H9 (cell line): ENCODE measurements around the gene C1QA. TPM values are rescaled to one million over a fixed set of nuclear protein-coding genes. Genes with fewer than 3 reads are reported as not detected.

Source experiments
- DNase-seq: peaks from one replicate; pipeline ENCODE4 v3.0.0-alpha.2; 2017
- H2AFZ ChIP-seq: one replicate; pipeline ENCODE4 v1.6.1; 2013; ENCODE audit warnings: mild to moderate bottlenecking, low read length, control low read depth, moderate library complexity
- H2AK5ac ChIP-seq: 2 replicates; pipeline ENCODE4 v1.6.1; 2013; ENCODE audit warnings: low read length, control low read depth, mixed read lengths; ENCODE audit not compliant: insufficient read length
- H2BK120ac ChIP-seq: one replicate; pipeline ENCODE4 v1.6.1; 2013; ENCODE audit warnings: low read depth, mild to moderate bottlenecking, low read length, control low read depth, inconsistent platforms; ENCODE audit not compliant: poor library complexity, severe bottlenecking
- H2BK12ac ChIP-seq: 2 replicates; pipeline ENCODE4 v1.6.1; 2013; ENCODE audit warnings: low read length, control low read depth, mixed read lengths, low read depth; ENCODE audit not compliant: insufficient read length
- H2BK15ac ChIP-seq: 2 replicates; pipeline ENCODE4 v1.6.1; 2013; ENCODE audit warnings: low read depth, low read length, control low read depth
- H2BK20ac ChIP-seq: one replicate; pipeline ENCODE4 v1.6.1; 2013; ENCODE audit warnings: low read depth, mild to moderate bottlenecking, low read length, control low read depth, inconsistent platforms; ENCODE audit not compliant: poor library complexity, severe bottlenecking
- H2BK5ac ChIP-seq: 2 replicates; pipeline ENCODE4 v1.6.1; 2013; ENCODE audit warnings: low read length, control low read depth, mixed read lengths; ENCODE audit not compliant: insufficient read length
- H3K14ac ChIP-seq: 2 replicates; pipeline ENCODE4 v1.6.1; 2013; ENCODE audit warnings: low read length, control low read depth; ENCODE audit not compliant: insufficient read depth
- H3K18ac ChIP-seq: 2 replicates; pipeline ENCODE4 v1.6.1; 2013; ENCODE audit warnings: low read depth, mild to moderate bottlenecking, mixed read lengths, low read length, control low read depth; ENCODE audit not compliant: insufficient read length
- H3K23ac ChIP-seq: 2 replicates; pipeline ENCODE4 v1.6.1; 2013; ENCODE audit warnings: low read length, control low read depth, mixed read lengths, low read depth; ENCODE audit not compliant: insufficient read length
- H3K23me2 ChIP-seq: 2 replicates; pipeline ENCODE4 v1.6.1; 2013; ENCODE audit warnings: low read depth, mild to moderate bottlenecking, mixed read lengths, low read length, control low read depth; ENCODE audit not compliant: insufficient read length, poor library complexity, severe bottlenecking
- H3K27ac ChIP-seq: 2 replicates; pipeline ENCODE4 v1.5.1; 2013; ENCODE audit warnings: low read length, control low read depth, mixed read lengths, low read depth; ENCODE audit not compliant: insufficient read length
- H3K27me3 ChIP-seq: 2 replicates; pipeline ENCODE4 v1.6.1; 2013; ENCODE audit warnings: low read length, control low read depth, inconsistent platforms; ENCODE audit not compliant: insufficient read depth
- H3K4ac ChIP-seq: 2 replicates; pipeline ENCODE4 v1.6.1; 2013; ENCODE audit warnings: low read depth, mild to moderate bottlenecking, control low read depth, inconsistent platforms, low read length, moderate library complexity
- H3K4me1 ChIP-seq: 2 replicates; pipeline ENCODE4 v1.6.1; 2013; ENCODE audit warnings: low read length, control low read depth, inconsistent platforms; ENCODE audit not compliant: insufficient read depth
- H3K4me2 ChIP-seq: 2 replicates; pipeline ENCODE4 v1.6.1; 2013; ENCODE audit warnings: low read length, control low read depth, mixed read lengths; ENCODE audit not compliant: insufficient read length, insufficient read depth
- H3K56ac ChIP-seq: 2 replicates; pipeline ENCODE4 v1.6.1; 2013; ENCODE audit warnings: low read depth, mild to moderate bottlenecking, mixed read lengths, low read length, control low read depth; ENCODE audit not compliant: insufficient read length
- H3K79me1 ChIP-seq: 2 replicates; pipeline ENCODE4 v1.6.1; 2013; ENCODE audit warnings: low read depth, mild to moderate bottlenecking, moderate library complexity, low read length, control low read depth, inconsistent platforms; ENCODE audit not compliant: insufficient read depth, poor library complexity, severe bottlenecking
- H3K79me2 ChIP-seq: 2 replicates; pipeline ENCODE4 v1.6.1; 2013; ENCODE audit warnings: low read length, control low read depth, inconsistent platforms; ENCODE audit not compliant: insufficient read depth
- H3K9ac ChIP-seq: 2 replicates; pipeline ENCODE4 v1.6.1; 2013; ENCODE audit warnings: low read length, control low read depth, mixed read lengths; ENCODE audit not compliant: insufficient read length; ENCODE audit errors: extremely low read depth
- H3K9me3 ChIP-seq: one replicate; pipeline ENCODE4 v1.6.1; 2013; ENCODE audit warnings: low read depth, low read length, inconsistent platforms; ENCODE audit not compliant: control insufficient read depth
- H3T11ph ChIP-seq: one replicate; pipeline ENCODE4 v1.6.1; 2013; ENCODE audit warnings: mild to moderate bottlenecking, low read length, control low read depth, inconsistent platforms
- H4K20me1 ChIP-seq: one replicate; pipeline ENCODE4 v1.6.1; 2013; ENCODE audit not compliant: control insufficient read depth, insufficient read length, insufficient read depth
- H4K5ac ChIP-seq: 2 replicates; pipeline ENCODE4 v1.6.1; 2013; ENCODE audit warnings: low read depth, mild to moderate bottlenecking, mixed read lengths, low read length, control low read depth; ENCODE audit not compliant: insufficient read length
- H4K8ac ChIP-seq: replicated peaks from 2 replicates; pipeline ENCODE4 v1.6.1; 2013; ENCODE audit warnings: low read length, control low read depth, mixed read lengths, low read depth; ENCODE audit not compliant: insufficient read length
- H4K91ac ChIP-seq: 2 replicates; pipeline ENCODE4 v1.6.1; 2013; ENCODE audit warnings: low read depth, mild to moderate bottlenecking, moderate library complexity, mixed read lengths, low read length, control low read depth; ENCODE audit not compliant: insufficient read length
- H3K27ac Mint-ChIP-seq, 3 experiments: 2 replicates in 2 of 3; 3 replicates in 1 of 3; pipeline ENCODE4 v1.8.0; 2020 to 2021; ENCODE audit warnings: mixed read lengths in 3 of 3, mild to moderate bottlenecking in 1 of 3, moderate library complexity in 1 of 3
- H3K27me3 Mint-ChIP-seq: 2 replicates; pipeline ENCODE4 v1.8.0; 2021; ENCODE audit warnings: low read depth, mild to moderate bottlenecking, moderate library complexity, mixed read lengths
- H3K36me3 Mint-ChIP-seq, 3 experiments: 2 replicates in 2 of 3; 3 replicates in 1 of 3; pipeline ENCODE4 v1.8.0; 2020 to 2021; ENCODE audit warnings: low read depth in 3 of 3, mixed read lengths in 3 of 3; ENCODE audit not compliant: insufficient read depth in 1 of 3
- H3K4me1 Mint-ChIP-seq, 2 experiments: 2 replicates each; pipeline ENCODE4 v1.8.0; 2020; ENCODE audit warnings: mixed read lengths in 2 of 2
- H3K4me3 Mint-ChIP-seq, 2 experiments: 2 replicates in 1 of 2; 3 replicates in 1 of 2; pipeline ENCODE4 v1.8.0; 2020 to 2021; ENCODE audit warnings: mild to moderate bottlenecking in 2 of 2, mixed read lengths in 2 of 2, moderate library complexity in 1 of 2
- H3K9me3 Mint-ChIP-seq, 2 experiments: 2 replicates in 1 of 2; 3 replicates in 1 of 2; pipeline ENCODE4 v1.8.0; 2020; ENCODE audit warnings: mild to moderate bottlenecking in 2 of 2, mixed read lengths in 2 of 2, moderate library complexity in 1 of 2
- WGBS: extraction: QIAGEN DNeasy Blood & Tissue Kit; methylation state at CpG from one replicate; pipeline ENCODE4 v1.1.7; 2013; ENCODE audit warnings: missing lambda C conversion rate, low lambda C conversion rate, mixed read lengths; ENCODE audit not compliant: insufficient read length; ENCODE audit errors: extremely low coverage; 5-methylcytosine and 5-hydroxymethylcytosine counted together
- total RNA-seq: library from RNA; stranded (reverse); gene quantifications from 2 replicates; pipeline ENCODE4 v1.2.1, GENCODE V29; 2021
- TF ChIP-seq, protein P1 (sequence below): fragments of 200-600 bp; sonication (generic); conservative IDR thresholded peaks from 3 replicates; pipeline ENCODE4 v1.8.0; 2021; ENCODE audit warnings: antibody characterized with exemption, mild to moderate bottlenecking

Gene C1QA
- total RNA-seq, 1 experiment from 2014 or later: not detected

DNA sequence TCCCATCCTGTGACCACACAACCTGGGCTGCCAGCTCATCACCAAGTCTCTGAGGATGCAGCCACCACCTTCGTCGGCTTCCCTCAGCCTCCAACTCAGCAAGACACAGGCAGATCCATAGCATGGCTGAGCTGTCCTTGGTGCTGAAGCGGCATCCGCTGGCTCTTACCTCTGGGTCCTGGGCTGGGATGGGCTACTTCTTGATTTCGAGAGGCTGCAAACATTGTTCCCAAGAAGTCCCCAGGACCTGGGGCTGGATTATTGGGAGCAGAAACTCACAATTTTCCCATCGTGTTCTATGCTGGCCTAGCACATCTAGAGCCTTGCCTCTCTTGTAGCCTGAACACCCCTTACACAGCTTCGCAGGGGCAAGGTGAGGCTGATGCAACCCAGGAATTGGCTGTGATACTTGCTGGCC, 24.9 kb upstream of the C1QA start:
- TF ChIP-seq, protein P1, sequence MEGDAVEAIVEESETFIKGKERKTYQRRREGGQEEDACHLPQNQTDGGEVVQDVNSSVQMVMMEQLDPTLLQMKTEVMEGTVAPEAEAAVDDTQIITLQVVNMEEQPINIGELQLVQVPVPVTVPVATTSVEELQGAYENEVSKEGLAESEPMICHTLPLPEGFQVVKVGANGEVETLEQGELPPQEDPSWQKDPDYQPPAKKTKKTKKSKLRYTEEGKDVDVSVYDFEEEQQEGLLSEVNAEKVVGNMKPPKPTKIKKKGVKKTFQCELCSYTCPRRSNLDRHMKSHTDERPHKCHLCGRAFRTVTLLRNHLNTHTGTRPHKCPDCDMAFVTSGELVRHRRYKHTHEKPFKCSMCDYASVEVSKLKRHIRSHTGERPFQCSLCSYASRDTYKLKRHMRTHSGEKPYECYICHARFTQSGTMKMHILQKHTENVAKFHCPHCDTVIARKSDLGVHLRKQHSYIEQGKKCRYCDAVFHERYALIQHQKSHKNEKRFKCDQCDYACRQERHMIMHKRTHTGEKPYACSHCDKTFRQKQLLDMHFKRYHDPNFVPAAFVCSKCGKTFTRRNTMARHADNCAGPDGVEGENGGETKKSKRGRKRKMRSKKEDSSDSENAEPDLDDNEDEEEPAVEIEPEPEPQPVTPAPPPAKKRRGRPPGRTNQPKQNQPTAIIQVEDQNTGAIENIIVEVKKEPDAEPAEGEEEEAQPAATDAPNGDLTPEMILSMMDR: no peak
- no peak overlapping the region for H2BK5ac ChIP-seq
- no peak overlapping the region for H3K9ac ChIP-seq
- no peak overlapping the region for H4K5ac ChIP-seq
- no CpG with 5 or more reads among the region's 7 CpGs for WGBS
- H2BK120ac ChIP-seq: no peak overlapping the region
- H3K4me2 ChIP-seq: no peak overlapping the region
- peak; percentile 87 for DNase-seq
- Mint-ChIP-seq H3K9me3 (peaks cover 0 to 3% of the 10 kb centered on the region in 2 experiments; a peak in 2 of 5 replicates), H3K27me3 (peaks cover 82% of the 10 kb centered on the region), H3K27ac (no peak overlapping the region), H3K4me3 (no peak overlapping the region), H3K4me1 (peaks cover 42 to 83% of the 10 kb centered on the region in 2 experiments), H3K36me3 (no peaks in the 10 kb centered on the region)
- no peaks in the 10 kb centered on the region for H3K79me2 ChIP-seq
- no peak overlapping the region for H3K4ac ChIP-seq
- H4K20me1 ChIP-seq: no peaks in the 10 kb centered on the region
- H4K8ac ChIP-seq: no peak overlapping the region
- no peak overlapping the region for H4K91ac ChIP-seq
- H3K23me2 ChIP-seq: no peaks in the 10 kb centered on the region
- H3K27me3 ChIP-seq: no peaks in the 10 kb centered on the region
- H2AFZ ChIP-seq: no peak overlapping the region
- no peak overlapping the region for H2AK5ac ChIP-seq
- no peak overlapping the region for H2BK12ac ChIP-seq
- H2BK15ac ChIP-seq: no peak overlapping the region
- H3K23ac ChIP-seq: no peak overlapping the region
- H3K18ac ChIP-seq: no peak overlapping the region
- H3K56ac ChIP-seq: no peak overlapping the region
- no peaks in the 10 kb centered on the region for H3K4me1 ChIP-seq
- no peaks in the 10 kb centered on the region for H3K9me3 ChIP-seq
- H3T11ph ChIP-seq: no peak overlapping the region
- no peak overlapping the region for H3K14ac ChIP-seq
- no peaks in the 10 kb centered on the region for H3K79me1 ChIP-seq
- no peak overlapping the region for H3K27ac ChIP-seq
- H2BK20ac ChIP-seq: no peak overlapping the region
